Neural progenitor cell (in vitro differentiated cells): ENCODE data around the gene SERTAD4.

ENCODE experiments used
- EZH2 ChIP-seq: fragments of 200-600 bp; sonication (generic); IDR thresholded peaks from 2 replicates; pipeline ENCODE4 v1.6.1; 2017; ENCODE audit warnings: antibody characterized with exemption, mild to moderate bottlenecking, moderate library complexity
- EZH2phosphoT487 ChIP-seq: fragments of 200-600 bp; sonication (generic); IDR thresholded peaks from 2 replicates; pipeline ENCODE4 v1.6.1; 2017; ENCODE audit warnings: antibody characterized with exemption
- TF ChIP-seq, protein P1 (sequence below): fragments of 200-600 bp; sonication (generic); IDR thresholded peaks from 2 replicates; pipeline ENCODE4 v1.5.1; 2017; ENCODE audit warnings: antibody characterized with exemption, mild to moderate bottlenecking

DNA sequence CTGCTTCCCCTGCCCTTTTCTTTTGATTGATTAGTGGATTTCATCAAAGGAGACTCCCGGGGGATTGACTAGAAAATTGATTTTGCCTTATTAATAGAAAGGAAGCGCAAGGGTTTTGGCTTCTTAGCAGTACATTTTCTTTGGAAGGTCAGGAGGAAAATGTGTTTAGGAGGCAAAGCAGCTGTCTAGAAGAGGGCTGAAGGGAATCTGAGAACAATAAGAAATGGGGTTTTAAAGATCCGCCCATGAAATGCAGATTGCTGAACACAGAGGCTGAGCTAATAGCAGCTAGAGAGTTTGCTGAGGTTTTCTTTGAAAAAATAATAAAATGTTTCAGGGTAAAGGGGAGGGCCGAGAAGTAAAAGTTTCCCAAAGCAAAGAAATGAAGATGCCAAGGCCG, 4.9 kb downstream of the SERTAD4 start:
- TF ChIP-seq, protein P1, sequence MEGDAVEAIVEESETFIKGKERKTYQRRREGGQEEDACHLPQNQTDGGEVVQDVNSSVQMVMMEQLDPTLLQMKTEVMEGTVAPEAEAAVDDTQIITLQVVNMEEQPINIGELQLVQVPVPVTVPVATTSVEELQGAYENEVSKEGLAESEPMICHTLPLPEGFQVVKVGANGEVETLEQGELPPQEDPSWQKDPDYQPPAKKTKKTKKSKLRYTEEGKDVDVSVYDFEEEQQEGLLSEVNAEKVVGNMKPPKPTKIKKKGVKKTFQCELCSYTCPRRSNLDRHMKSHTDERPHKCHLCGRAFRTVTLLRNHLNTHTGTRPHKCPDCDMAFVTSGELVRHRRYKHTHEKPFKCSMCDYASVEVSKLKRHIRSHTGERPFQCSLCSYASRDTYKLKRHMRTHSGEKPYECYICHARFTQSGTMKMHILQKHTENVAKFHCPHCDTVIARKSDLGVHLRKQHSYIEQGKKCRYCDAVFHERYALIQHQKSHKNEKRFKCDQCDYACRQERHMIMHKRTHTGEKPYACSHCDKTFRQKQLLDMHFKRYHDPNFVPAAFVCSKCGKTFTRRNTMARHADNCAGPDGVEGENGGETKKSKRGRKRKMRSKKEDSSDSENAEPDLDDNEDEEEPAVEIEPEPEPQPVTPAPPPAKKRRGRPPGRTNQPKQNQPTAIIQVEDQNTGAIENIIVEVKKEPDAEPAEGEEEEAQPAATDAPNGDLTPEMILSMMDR: no peak
- TF ChIP-seq EZH2: no peak
- no peak for TF ChIP-seq EZH2phosphoT487
